K562 treated with DMSO at 1 percent for 4 hours (cell line): ENCODE measurements around the gene SCP2D1. TPM values are rescaled to one million over a fixed set of nuclear protein-coding genes. Genes with fewer than 3 reads are reported as not detected.

Experiments
- total RNA-seq: library from RNA; unstranded; fragments of 300-600 nt; gene quantifications from 2 replicates; pipeline ENCODE4 v1.2.3, GENCODE V29; 2022; ENCODE audit not compliant: insufficient read depth

SCP2D1 gene
- not detected in 2 replicates for total RNA-seq

GRCh38 chr20:18813483-18813882 is at the start of gene SCP2D1:
TSS of gene SCP2D1 (plus strand) at chr20:18813783. CDS start at chr20:18813816, 33 bp downstream.

Other genes starting within 250 kb of the SCP2D1 start
- gene SMIM26, start 246.4 kb upstream of the SCP2D1 start, total RNA-seq: 43.3 and 71.6 TPM in 2 replicates
- gene DTD1, start 225.7 kb upstream of the SCP2D1 start, total RNA-seq: 41.0 and 46.3 TPM in 2 replicates